ENCODE results near the gene TOMM70.

DNA sequence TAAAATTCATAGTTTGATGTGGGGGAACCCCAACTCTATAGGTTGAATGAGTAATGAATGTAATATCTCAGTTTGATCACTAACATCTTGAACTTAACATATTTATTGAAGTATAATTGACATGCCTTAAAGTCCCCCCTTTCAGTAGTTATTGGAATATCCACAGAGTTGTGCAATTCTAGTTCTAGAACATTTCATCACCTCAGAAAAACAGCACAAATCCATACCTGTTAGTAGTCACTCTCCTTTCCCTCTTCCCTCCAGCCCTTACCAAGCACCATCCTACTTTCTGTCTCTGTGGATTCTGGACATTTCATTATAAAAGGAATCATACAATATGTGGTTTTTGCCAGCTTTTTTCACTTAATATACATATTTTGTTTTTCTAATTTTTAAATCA is 75.1 kb downstream of the TOMM70 start:
- TF ChIP-seq, protein P1, sequence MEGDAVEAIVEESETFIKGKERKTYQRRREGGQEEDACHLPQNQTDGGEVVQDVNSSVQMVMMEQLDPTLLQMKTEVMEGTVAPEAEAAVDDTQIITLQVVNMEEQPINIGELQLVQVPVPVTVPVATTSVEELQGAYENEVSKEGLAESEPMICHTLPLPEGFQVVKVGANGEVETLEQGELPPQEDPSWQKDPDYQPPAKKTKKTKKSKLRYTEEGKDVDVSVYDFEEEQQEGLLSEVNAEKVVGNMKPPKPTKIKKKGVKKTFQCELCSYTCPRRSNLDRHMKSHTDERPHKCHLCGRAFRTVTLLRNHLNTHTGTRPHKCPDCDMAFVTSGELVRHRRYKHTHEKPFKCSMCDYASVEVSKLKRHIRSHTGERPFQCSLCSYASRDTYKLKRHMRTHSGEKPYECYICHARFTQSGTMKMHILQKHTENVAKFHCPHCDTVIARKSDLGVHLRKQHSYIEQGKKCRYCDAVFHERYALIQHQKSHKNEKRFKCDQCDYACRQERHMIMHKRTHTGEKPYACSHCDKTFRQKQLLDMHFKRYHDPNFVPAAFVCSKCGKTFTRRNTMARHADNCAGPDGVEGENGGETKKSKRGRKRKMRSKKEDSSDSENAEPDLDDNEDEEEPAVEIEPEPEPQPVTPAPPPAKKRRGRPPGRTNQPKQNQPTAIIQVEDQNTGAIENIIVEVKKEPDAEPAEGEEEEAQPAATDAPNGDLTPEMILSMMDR (IDR thresholded peaks at IDR 0.05 in 8 of 11, conservative IDR thresholded peaks at IDR 0.05 in 3 of 11): no peak
- TF ChIP-seq POLR2AphosphoS5 (IDR thresholded peaks at IDR 0.05) (no peak), POLR2A (IDR thresholded peaks at IDR 0.05) (no peak)
